DND-41 (cell line): Measurements from ENCODE around the gene ANK3.

ENCODE experiments used
- CTCF ChIP-seq: IDR thresholded peaks from 2 replicates; pipeline ENCODE4 v1.5.1; 2012; ENCODE audit warnings: borderline replicate concordance, low read length, moderate library complexity, mild to moderate bottlenecking; ENCODE audit not compliant: poor library complexity, severe bottlenecking; ENCODE audit errors: extremely low read depth
- EZH2 ChIP-seq: IDR thresholded peaks from 3 replicates; pipeline ENCODE4 v1.6.1; 2012; ENCODE audit warnings: borderline replicate concordance, low read depth, mild to moderate bottlenecking, moderate library complexity, low read length, inconsistent platforms; ENCODE audit not compliant: severe bottlenecking

- TF ChIP-seq CTCF (no peak), EZH2 (no peak)
Measured at GRCh38 chr10:60148266-60148840, 241.3 kb downstream of the ANK3 start.
